Measurements from ENCODE around the gene ANGPTL7.
A peak's percentile ranks its signal among the peaks of the same experiment; 100 is the strongest.
"Not testable (repeated sequence)": the region's sequence is repeated elsewhere in the genome, so short reads cannot be mapped to it uniquely, and the experiment has no call there.

Gene ANGPTL7

GRCh38 chr1:11188858-11189451 lies at the start of gene ANGPTL7:
Gene ANGPTL7 (plus strand): TSS chr1:11189355. CDS start chr1:11189580, 225 bp downstream.
- DNase-seq = no peak
- intact Hi-C loops (cut with DNase I) = no loop called here

GRCh38 chr1:11142618-11143391 lies 46.4 kb upstream of the ANGPTL7 start:
- DNase-seq = no peak
- intact Hi-C loops (cut with DNase I) = no loop called here

GRCh38 chr1:11143401-11143800 lies 45.8 kb upstream of the ANGPTL7 start:
- no peak for DNase-seq
- intact Hi-C loops (cut with DNase I) = no loop called here

- no peak for DNase-seq
- intact Hi-C loops (cut with DNase I) = no loop called here
Observed at GRCh38 chr1:11143907-11144306, 45.2 kb upstream of the ANGPTL7 start.

- no peak for DNase-seq
- intact Hi-C loops (cut with DNase I) = no loop called here
Observed at GRCh38 chr1:11144570-11145256, 44.4 kb upstream of the ANGPTL7 start.

GRCh38 chr1:11145741-11146140 lies 43.4 kb upstream of the ANGPTL7 start:
- intact Hi-C loops (cut with DNase I) = no loop called here
- no peak for DNase-seq

GRCh38 chr1:11147197-11147770 lies 41.9 kb upstream of the ANGPTL7 start:
- DNase-seq = no peak
- intact Hi-C loops (cut with DNase I) = no loop called here

GRCh38 chr1:11150326-11150725 lies 38.8 kb upstream of the ANGPTL7 start:
- intact Hi-C loops (cut with DNase I) = no loop called here
- DNase-seq = no peak

GRCh38 chr1:11151114-11151513 lies 38.0 kb upstream of the ANGPTL7 start:
- intact Hi-C loops (cut with DNase I) = no loop called here
- DNase-seq = no peak

GRCh38 chr1:11151826-11152612 lies 37.1 kb upstream of the ANGPTL7 start:
- intact Hi-C loops (cut with DNase I) = no loop called here
- no peak for DNase-seq

GRCh38 chr1:11152755-11153154 lies 36.4 kb upstream of the ANGPTL7 start:
- intact Hi-C loops (cut with DNase I) = no loop called here
- no peak for DNase-seq

GRCh38 chr1:11153184-11153583 lies 36.0 kb upstream of the ANGPTL7 start:
- intact Hi-C loops (cut with DNase I) = no loop called here
- no peak for DNase-seq

GRCh38 chr1:11156441-11156840 lies 32.7 kb upstream of the ANGPTL7 start:
- no peak for DNase-seq
- intact Hi-C loops (cut with DNase I) = no loop called here

- DNase-seq = no peak
Observed at GRCh38 chr1:11156963-11157362, 32.2 kb upstream of the ANGPTL7 start.

GRCh38 chr1:11157394-11157793 lies 31.8 kb upstream of the ANGPTL7 start:
- DNase-seq = no peak
- intact Hi-C loops (cut with DNase I) = no loop called here

More at GRCh38 chr1:11156963-11157362, 32.2 kb upstream of the ANGPTL7 start:
- intact Hi-C loops (cut with DNase I) = no loop called here

GRCh38 chr1:11157867-11158266 lies 31.3 kb upstream of the ANGPTL7 start:
- DNase-seq = peak in 2 of 42 donors; percentile 16 to 51
- intact Hi-C loops (cut with DNase I) = no loop called here

- intact Hi-C loops (cut with DNase I) = no loop called here
- DNase-seq = no peak
Observed at GRCh38 chr1:11158291-11158690, 30.9 kb upstream of the ANGPTL7 start.

GRCh38 chr1:11158720-11159321 lies 30.3 kb upstream of the ANGPTL7 start:
- intact Hi-C loops (cut with DNase I) = no loop called here
- peak in 12 of 42 donors; percentile 10 to 59 (median 37) for DNase-seq

GRCh38 chr1:11162752-11163151 lies 26.4 kb upstream of the ANGPTL7 start:
- DNase-seq; intact Hi-C loops (cut with DNase I): not testable (repeated sequence)

Data from head of caudate nucleus (tissue), 42 donors.